ENCODE data around the gene CFAP46. TPM values are rescaled to one million over a fixed set of nuclear protein-coding genes. Genes with fewer than 3 reads are reported as not detected.

Gene CFAP46
- total and polyA plus RNA-seq, 2 of the 8 experiments (the other 6 are each of a cell fraction or from before 2014, with no cell fraction given), result 2.6 to 4.8 TPM

GRCh38 chr10:132982301-132982989, 40.1 kb upstream of the CFAP46 start (continued):
- no peak for TF ChIP-seq KDM4A (IDR thresholded peaks at IDR 0.05; ENCODE audit: low read depth, low read length, severe bottlenecking)
